GM03348 (cell line): ENCODE data around the gene VPS37C.
A peak's percentile ranks its signal among the peaks of the same experiment; 100 is the strongest.
"Not testable (repeated sequence)": the region's sequence is repeated elsewhere in the genome, so short reads cannot be mapped to it uniquely, and the experiment has no call there.

Experiments
- DNase-seq: peaks from one replicate; pipeline ENCODE4 v3.0.0; 2012; ENCODE audit warnings: low spot score

VPS37C gene

GRCh38 chr11:61161190-61162091 lies at the start of gene VPS37C:
VPS37C (minus strand) TSS chr11:61161426; CDS start chr11:61138829, 22,597 bp downstream.
- DNase-seq = peak; percentile 99

- not testable (repeated sequence) for DNase-seq
Observed at GRCh38 chr11:61210629-61211028, 49.4 kb upstream of the VPS37C start.

- not testable (repeated sequence) for DNase-seq
Observed at GRCh38 chr11:61207636-61208310, 46.5 kb upstream of the VPS37C start.

GRCh38 chr11:61204502-61205059 lies 43.4 kb upstream of the VPS37C start:
- not testable (repeated sequence) for DNase-seq

- not testable (repeated sequence) for DNase-seq
Observed at GRCh38 chr11:61203873-61204272, 42.6 kb upstream of the VPS37C start.

- not testable (repeated sequence) for DNase-seq
Observed at GRCh38 chr11:61202950-61203746, 41.9 kb upstream of the VPS37C start, which contains the start of gene PGA3. PGA3 (plus strand) TSS chr11:61203515; CDS start chr11:61203565, 50 bp downstream.

- no peak for DNase-seq
Observed at GRCh38 chr11:61201476-61201875, 40.2 kb upstream of the VPS37C start.

GRCh38 chr11:61198948-61199523 lies 37.8 kb upstream of the VPS37C start:
- no peak for DNase-seq

GRCh38 chr11:61198361-61198760 lies 37.1 kb upstream of the VPS37C start:
- no peak for DNase-seq

- DNase-seq = no peak
Observed at GRCh38 chr11:61195719-61196118, 34.5 kb upstream of the VPS37C start.

- no peak for DNase-seq
Observed at GRCh38 chr11:61194981-61195695, 33.9 kb upstream of the VPS37C start.

GRCh38 chr11:61194169-61194671 lies 33.0 kb upstream of the VPS37C start:
- no peak for DNase-seq

- DNase-seq = no peak
Observed at GRCh38 chr11:61193596-61193995, 32.4 kb upstream of the VPS37C start.

- no peak for DNase-seq
Observed at GRCh38 chr11:61189933-61190332, 28.7 kb upstream of the VPS37C start.

GRCh38 chr11:61187505-61188130 lies 26.4 kb upstream of the VPS37C start:
- DNase-seq = peak; percentile 86

GRCh38 chr11:61186504-61186903 lies 25.3 kb upstream of the VPS37C start:
- DNase-seq = no peak

GRCh38 chr11:61183645-61184044 lies 22.4 kb upstream of the VPS37C start:
- DNase-seq = no peak

- no peak for DNase-seq
Observed at GRCh38 chr11:61181489-61181888, 20.3 kb upstream of the VPS37C start.

- not testable (repeated sequence) for DNase-seq
Observed at GRCh38 chr11:61180205-61180604, 19.0 kb upstream of the VPS37C start.

GRCh38 chr11:61176446-61176845 lies 15.2 kb upstream of the VPS37C start:
- no peak for DNase-seq
